GM13976 (cell line): Measurements from ENCODE around the gene GJD3.
A peak's percentile ranks its signal among the peaks of the same experiment; 100 is the strongest.

Experiments used
- DNase-seq: peaks from one replicate; pipeline ENCODE4 v3.0.0; 2012; ENCODE audit warnings: low spot score
- CTCF ChIP-seq: IDR thresholded peaks from 2 replicates; pipeline ENCODE4 v1.5.1; 2012; ENCODE audit warnings: borderline replicate concordance, mild to moderate bottlenecking; ENCODE audit not compliant: insufficient read depth; ENCODE audit errors: extremely low read depth, missing control alignments, control extremely low read depth
- in situ Hi-C: fragments of 300-500 bp; cut with MboI; formaldehyde crosslinking; loops from one replicate; pipeline ENCODE4 v1.12.0; 2022; ENCODE audit warnings: low sequenced_read_pairs, mixed read lengths, inconsistent platforms; ENCODE audit not compliant: unreplicated experiment

Gene GJD3

GRCh38 chr17:40355804-40356758, 8.5 kb downstream of the GJD3 start:
- in situ Hi-C loops, result no loop called here
- no peak for TF ChIP-seq CTCF
- no peak for DNase-seq

- DNase-seq, result peak; percentile 90
- in situ Hi-C loops, result no loop called here
- peak; percentile 97 for TF ChIP-seq CTCF
These were observed 9.3 kb downstream of the GJD3 start for GRCh38 chr17:40355123-40355803.

- DNase-seq, result no peak
- in situ Hi-C loops, result loop anchor here (5.0 kb wide), 1 partner anchor 52 kb away; no protein-coding TSS in a partner anchor
- TF ChIP-seq CTCF, result no peak
These were observed 10.1 kb downstream of the GJD3 start for GRCh38 chr17:40354221-40355122.

- DNase-seq, result no peak
- no peak for TF ChIP-seq CTCF
- in situ Hi-C loops, result loop anchor here (5.0 kb wide), 1 partner anchor 51 kb away; no protein-coding TSS in a partner anchor
These were observed 11.7 kb downstream of the GJD3 start for GRCh38 chr17:40352779-40353394.

- no peak for TF ChIP-seq CTCF
- DNase-seq, result no peak
- in situ Hi-C loops, result loop anchor here (5.0 kb wide), 1 partner anchor 50 kb away; no protein-coding TSS in a partner anchor
These were observed 12.2 kb downstream of the GJD3 start for GRCh38 chr17:40352237-40352778.
